COR-L47 (cell line): ENCODE measurements around the gene RAPGEF5.

Experiments used
- DNase-seq: peaks from one replicate; lab custom pipeline; 2025; lab: John Stamatoyannopoulos, UW

The RAPGEF5 gene

DNA sequence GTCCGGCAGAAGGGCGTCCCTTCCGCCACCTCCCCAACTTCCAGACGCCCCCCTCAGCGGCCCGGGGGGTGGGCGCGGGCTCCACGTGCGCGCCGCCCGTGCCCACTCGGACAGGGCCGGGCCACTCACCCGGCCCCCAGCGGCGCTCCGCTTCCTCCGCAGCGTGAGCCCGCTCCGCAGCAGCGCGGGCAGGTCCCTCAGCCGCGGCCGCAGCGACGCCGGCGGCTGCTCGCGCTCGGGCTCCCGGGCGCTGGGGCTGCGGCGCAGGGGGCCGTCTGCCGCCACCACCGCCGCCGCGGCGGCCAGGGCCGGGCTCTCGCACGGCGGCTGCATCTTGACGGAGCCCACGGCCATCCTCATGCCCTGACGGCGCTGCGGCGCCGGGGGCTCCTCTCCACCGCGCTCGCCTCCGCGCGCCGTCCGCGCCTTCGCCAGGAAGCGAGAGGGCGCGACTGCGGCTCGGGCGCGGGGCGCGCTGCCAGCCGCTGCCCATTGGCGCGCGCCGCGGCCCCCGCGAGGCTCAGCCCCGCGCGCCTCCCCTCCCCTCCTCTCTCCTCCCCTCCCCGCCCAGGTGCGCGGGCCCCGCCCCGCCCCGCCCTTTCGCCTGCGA, at the start of gene RAPGEF5:
TSS of gene RAPGEF5 (minus strand) at position 454 of the 610 bp plus-strand sequence. CDS start at position 360, 94 bp downstream.
- peak; percentile 52 for DNase-seq

DNA sequence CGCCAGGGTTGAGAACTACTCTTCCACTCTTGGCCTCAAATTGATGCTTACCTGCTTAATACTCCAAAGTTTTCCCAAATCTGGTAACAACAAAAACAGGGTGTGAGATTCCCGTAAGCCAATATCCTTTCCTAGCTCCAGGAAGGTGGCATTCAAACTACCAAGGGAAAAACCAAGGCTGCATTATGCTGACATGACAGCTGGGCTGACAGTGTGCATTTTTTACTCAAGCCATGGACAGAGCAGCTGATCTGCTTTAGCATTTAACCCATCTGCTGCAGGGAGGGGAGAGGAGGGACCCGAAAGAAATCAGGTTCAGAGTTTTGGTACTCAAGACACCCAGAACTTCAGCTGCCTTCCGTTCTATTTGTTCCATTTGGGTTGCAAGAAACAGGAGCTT, 49.8 kb upstream of the RAPGEF5 start:
- no peak for DNase-seq

GRCh38 chr7:22404421-22405023, 47.6 kb upstream of the RAPGEF5 start:
- no peak for DNase-seq

GRCh38 chr7:22403344-22403743, 46.4 kb upstream of the RAPGEF5 start:
- DNase-seq = no peak

DNA sequence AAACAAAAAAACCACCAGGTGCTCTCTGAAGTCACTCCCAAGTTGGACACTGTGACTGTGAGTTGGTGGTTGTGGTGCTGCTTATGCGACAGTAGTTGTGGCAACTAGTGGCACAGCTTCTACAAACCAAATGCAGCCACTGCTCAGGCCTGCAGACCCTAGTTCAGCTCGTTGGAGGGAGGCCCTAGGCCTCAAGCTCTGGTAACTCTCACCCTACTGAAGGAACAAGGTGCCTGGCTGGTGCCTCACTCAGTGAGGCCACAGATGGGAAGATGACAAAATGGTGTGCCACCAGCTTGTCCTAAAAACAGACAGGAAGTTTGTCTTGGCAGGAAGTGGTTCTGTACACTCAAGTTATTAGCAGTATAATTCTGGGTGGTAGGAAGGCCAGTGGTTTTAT, 45.3 kb upstream of the RAPGEF5 start:
- DNase-seq = no peak

DNA sequence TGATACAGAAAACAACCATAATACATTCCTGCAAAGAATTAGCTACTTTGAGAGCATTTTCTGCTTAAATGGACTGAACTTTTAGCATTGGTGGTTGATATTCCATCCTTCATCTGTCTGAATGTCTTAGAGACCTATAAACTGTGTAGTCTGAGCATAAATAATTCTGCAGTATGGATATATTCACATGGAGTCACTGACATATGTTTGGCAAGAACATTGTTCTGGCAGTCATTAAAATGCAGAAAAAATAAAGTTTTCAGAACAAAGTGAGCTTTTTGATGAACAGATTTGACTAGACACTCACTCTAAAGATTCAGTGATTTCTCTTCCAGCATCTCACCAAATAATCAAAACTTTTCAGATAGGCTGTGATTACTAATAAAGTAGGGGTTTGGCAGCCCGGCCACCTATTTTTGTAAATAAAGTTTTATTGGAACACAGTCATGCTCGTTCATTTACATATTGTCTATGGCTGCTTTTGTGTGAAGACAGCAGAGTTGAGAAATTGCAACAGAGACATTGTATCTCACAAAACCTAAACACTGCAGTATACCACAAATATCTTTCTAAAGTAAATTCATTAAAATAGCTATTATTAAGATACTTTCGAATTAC, 44.1 kb upstream of the RAPGEF5 start:
- DNase-seq = no peak

GRCh38 chr7:22400150-22400814, 43.3 kb upstream of the RAPGEF5 start:
- no peak for DNase-seq

DNA sequence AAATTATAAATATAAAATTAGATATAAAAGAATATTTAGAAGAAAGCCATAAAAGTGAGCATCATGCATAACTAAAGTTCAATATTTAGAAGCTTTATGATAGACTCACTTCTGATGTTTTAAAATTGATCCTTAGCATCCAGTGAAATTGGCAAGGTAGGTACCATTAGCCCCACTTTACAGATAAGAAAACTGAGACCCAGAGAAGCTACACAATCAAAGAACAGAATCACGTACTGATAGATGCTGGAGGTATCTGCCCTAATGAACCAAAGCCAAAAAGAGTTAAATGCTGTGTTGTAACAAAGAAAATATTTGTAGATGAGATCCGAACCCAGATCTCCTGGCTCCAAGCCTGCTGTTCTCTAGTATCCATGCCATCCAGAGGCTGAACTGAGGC, 42.6 kb upstream of the RAPGEF5 start:
- no peak for DNase-seq

DNA sequence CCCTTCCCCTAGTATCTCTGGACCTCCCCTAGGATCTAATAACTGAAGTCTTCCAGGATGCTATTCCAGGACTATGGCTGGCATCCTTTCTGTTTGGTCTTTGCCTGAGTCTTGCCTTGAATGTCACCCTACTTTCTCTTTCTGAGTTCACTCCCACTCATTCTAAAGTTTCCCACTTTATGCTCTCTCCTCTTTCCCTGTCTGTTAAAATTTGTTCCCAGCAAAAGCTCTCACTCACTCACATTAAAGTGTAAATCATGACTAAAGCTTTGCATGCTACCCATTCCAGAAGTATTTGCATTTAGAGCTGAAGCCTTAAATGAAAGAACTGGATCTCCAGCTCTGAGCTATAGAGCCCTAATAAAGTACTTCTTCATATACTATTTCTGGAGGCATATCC, 42.1 kb upstream of the RAPGEF5 start:
- DNase-seq = no peak

DNA sequence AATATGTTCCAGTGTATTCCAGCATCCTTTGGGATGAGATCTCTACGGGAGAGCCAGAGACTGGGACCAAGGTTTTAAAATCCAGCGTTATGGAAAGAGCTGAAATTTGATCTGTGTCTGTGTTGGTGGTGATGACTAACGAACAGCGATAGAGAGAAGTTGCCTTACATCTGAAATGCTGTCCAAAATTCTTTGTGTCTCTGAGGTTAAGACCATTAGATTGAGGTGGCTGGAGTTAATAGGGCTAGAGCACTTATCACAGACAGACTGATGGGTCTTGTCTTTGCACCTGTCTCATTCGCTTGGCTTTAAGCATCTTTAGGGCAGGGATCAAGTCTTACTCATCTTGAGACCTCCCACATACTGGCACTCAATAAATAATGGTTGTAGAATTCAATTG, 41.0 kb upstream of the RAPGEF5 start:
- DNase-seq = no peak

DNA sequence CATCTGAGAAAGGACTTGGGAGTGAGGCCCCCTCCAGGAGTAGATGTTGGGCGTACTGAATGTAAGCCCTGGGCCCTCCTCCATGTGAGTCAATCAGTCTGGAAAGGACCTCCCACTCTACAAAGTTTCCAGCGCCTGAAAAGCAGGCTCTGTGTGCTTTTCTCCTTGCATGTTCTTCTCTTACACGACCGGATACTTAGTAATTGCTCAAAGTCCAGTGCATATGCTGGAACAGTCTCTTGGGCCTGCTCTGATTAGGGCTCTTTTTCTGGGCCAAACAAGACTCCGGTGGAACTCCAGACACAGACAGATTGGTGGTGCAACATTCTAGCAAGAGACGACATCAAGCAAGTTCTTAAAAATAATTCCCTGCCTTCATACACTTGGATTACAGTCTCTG, 38.3 kb upstream of the RAPGEF5 start:
- no peak for DNase-seq

GRCh38 chr7:22394739-22395138, 37.8 kb upstream of the RAPGEF5 start:
- no peak for DNase-seq

- no peak for DNase-seq
Measured at GRCh38 chr7:22393913-22394729, 37.2 kb upstream of the RAPGEF5 start.

DNA sequence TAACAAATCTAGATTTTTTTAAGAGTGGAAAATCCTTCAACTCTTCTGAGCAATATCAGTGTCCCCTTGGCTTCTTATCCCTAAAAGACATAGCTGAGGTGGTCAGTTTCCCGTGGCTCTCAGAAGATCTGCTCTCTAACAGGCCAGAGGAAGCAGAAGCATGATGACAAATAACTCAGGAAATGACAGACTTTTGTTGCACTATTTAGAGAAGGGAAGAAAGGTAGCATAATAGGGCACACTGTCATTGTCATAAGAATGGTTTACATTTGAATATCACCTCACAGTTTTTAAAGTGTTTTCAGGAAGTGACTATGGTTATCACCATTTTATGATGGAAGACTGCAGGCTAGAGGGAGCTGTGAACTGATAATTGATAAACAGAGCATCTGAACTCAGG, 33.6 kb upstream of the RAPGEF5 start:
- no peak for DNase-seq

- DNase-seq = no peak
Measured at GRCh38 chr7:22389892-22390291, 32.9 kb upstream of the RAPGEF5 start.

DNA sequence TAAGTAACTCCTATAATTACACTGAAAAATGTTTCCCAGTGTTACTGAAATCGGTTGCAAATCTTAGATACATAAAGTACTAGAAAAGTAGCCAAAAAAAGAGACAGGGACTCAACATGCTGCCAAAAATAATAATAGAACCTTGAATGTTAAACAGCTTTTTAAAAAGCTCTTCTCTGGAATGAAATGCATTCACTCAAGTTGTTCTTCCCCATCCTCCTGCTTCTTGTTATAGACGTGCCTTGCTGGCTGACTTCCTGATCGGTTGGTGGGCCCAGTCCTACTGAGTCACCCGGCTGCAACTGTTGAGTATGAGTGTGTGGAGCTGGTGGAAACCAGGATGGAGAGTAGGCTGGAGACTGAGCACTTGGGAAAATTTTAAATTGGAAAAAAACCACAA, 30.6 kb upstream of the RAPGEF5 start:
- no peak for DNase-seq

DNA sequence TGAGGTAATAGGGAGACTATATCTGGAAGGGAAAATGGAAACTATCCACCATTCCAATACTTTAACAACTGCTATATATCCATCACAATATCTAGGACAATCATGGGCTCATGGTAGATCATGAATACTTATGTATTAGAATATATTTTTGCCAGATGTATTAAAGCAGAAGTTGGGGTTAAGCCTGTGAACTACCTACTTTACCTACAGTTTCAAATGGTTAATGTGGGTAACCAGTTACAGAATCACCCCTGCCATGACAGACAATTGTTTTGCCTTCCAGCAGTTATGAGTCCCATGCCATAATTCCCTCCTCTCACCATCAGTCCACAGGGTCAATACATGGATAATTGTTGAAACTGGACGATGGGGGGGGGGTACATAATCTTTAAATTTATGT, 29.9 kb upstream of the RAPGEF5 start:
- no peak for DNase-seq

- DNase-seq = no peak
Measured at GRCh38 chr7:22386206-22386858, 29.4 kb upstream of the RAPGEF5 start.

DNA sequence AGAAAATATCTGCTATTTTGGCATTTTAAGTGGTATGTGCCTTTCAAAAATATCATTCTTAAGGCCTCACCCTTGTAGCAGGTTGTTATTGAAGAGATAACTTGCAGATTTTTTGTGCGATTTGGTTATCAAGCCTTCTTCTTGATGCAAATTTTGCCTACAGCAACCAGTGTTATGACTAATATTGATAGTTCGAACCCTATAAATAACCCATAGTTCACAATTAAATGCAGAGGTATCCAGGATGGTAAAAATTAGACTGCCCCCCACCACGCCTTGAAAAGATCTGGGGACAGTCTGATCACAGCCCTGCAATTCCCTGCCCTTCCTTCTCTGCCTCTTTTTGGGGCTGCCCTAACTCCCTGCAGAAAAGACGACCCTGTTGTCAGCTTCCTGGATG, 28.4 kb upstream of the RAPGEF5 start:
- no peak for DNase-seq

DNA sequence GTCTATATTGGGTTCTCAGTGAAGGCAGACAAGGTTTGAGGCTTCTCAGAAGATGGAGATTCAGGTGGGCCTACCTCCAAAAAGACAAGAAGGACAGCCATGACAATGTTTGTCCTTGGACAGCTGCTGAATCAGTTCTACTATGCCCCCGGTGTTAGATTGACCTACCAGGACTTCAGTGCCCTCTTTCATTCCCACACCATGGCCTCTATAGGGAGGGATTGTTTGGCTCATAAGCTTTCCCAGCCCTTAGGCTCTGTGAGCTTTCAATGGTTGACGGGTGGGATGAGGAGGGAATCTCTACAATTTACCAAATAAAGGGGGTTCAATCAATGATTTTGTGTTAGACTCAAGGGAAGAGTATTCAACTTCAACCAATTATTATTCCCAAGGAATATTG, 23.4 kb upstream of the RAPGEF5 start:
- DNase-seq = no peak

GRCh38 chr7:22378199-22378980, 21.4 kb upstream of the RAPGEF5 start:
- no peak for DNase-seq
